HG02588 (cell line): Measurements from ENCODE around the gene NT5DC1.

ENCODE experiments used
- ATAC-seq: cut with Tn5 transposase; IDR thresholded peaks from one replicate; pipeline ENCODE4 v1.9.1; 2021; ENCODE audit warnings: mild to moderate bottlenecking, moderate library complexity; ENCODE audit not compliant: unreplicated experiment

NT5DC1 gene

GRCh38 chr6:116133453-116133852 is 32.8 kb downstream of the NT5DC1 start:
- no peak for ATAC-seq

- no peak for ATAC-seq
Observed at GRCh38 chr6:116136373-116136772, 35.7 kb downstream of the NT5DC1 start.

DNA sequence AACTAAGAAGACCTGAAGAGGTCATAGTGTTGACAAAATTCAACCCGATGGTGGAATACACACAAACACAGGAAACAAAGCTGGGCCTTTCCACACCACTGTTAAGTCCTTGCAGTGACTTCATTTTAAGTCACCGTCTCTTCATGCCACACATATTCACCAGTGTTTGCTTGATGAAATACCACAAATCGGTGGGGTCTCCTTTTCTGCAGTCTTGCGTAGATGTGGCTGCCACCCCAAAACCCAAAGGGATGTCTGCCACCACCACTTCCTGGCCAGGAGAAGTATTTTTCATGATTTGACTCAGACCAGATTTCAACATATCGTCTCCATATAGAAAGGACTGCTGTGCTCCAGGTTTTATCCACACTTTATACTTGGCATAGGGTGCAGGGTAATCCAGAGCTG is 36.3 kb downstream of the NT5DC1 start:
- no peak for ATAC-seq

DNA sequence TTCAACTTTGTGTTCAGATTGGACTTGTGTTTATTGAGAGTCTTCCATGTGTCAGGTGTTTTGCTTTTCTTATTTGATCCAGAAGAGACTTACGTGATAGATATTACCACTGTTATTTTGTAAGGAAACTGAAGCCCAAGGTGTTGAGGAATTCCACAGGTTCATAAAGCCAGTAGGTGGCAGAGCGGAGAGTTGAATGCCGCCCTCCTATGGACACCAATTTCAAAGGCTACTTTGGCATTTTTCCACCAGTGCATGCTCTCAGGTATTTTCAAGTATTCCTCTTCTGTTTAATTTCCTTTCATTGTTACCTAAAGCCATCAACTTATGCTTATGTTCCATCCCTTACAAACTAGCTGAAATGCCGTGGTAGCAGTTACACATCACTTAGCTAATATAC is 39.3 kb downstream of the NT5DC1 start:
- ATAC-seq, result no peak

DNA sequence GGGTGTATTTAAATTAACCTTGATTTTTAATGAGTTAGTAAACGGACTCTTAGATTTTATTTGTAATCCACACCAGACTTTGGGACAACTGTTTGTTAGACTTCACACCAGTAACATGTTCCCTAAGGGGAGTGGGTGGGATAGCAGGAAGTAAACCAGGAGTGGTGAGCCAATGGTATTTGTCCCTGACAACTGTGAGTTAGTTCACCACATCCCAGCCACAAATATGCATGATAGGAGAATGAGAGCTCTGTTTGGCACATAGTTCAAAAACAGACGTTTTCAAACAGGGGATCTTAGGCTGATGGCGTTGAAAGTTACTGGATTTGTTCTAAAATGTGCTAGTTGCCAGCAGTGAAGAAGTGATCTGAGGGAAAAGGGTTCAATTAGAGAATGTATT is 44.0 kb downstream of the NT5DC1 start:
- no peak for ATAC-seq

DNA sequence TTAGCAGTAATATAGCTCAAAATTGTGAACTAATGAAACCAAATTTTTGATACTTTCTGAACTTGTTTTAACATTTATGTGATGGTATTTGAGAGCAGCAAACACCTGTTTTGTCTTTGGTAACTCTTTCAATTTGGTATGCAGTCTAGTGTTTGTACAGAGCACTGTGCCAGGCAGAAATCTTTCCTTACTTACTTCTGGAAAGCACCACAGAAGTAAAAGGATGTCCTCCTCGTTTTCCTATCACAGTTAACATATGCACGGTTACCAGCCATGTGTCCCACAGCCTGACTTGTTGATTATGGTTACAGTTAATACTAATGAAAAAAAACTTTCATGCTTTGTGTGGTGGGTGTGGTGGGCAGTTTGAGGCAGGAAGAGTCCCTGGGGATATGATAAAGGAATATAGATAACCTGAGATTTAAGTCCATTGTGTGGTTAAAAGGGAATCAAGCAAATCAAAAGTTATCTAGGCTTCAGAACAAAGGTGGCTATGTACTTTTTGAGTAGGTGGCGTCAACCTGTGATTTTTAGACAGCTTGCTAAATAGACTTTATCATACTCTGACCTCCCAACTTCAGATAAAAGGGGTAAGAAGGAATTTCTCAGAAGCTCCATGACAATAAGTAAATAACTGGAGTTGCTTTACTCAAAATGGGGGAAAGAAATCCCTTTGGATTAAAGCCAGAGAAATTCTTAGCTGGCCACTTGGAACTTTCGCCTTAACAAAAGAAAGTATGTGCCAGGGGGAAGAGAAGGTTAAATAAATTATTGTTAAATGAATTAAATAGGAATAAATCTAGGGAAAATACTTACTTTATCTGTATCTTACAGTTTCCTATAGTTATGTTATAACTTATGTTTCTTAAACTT is 45.4 kb downstream of the NT5DC1 start:
- no peak for ATAC-seq

GRCh38 chr6:116152620-116153019 is 52.0 kb downstream of the NT5DC1 start:
- ATAC-seq, result no peak

DNA sequence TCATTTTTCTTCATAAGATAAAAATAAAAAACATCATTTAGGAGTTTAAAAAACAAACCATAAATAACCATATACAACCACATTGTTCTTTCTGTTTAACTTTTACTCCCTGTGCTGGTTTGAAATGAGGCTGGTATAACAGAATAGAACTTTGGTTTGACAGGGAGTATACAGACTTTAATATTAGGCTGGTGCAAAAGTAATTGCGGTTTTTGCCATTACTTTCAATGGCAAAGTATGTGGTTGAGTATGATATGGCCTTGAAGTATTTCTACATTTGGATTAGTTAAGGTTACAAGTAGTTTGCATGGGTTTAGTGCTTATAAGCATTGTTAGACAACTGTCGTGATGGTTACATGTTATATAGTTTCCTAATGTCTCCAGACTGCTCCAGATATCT is 54.2 kb downstream of the NT5DC1 start:
- no peak for ATAC-seq

DNA sequence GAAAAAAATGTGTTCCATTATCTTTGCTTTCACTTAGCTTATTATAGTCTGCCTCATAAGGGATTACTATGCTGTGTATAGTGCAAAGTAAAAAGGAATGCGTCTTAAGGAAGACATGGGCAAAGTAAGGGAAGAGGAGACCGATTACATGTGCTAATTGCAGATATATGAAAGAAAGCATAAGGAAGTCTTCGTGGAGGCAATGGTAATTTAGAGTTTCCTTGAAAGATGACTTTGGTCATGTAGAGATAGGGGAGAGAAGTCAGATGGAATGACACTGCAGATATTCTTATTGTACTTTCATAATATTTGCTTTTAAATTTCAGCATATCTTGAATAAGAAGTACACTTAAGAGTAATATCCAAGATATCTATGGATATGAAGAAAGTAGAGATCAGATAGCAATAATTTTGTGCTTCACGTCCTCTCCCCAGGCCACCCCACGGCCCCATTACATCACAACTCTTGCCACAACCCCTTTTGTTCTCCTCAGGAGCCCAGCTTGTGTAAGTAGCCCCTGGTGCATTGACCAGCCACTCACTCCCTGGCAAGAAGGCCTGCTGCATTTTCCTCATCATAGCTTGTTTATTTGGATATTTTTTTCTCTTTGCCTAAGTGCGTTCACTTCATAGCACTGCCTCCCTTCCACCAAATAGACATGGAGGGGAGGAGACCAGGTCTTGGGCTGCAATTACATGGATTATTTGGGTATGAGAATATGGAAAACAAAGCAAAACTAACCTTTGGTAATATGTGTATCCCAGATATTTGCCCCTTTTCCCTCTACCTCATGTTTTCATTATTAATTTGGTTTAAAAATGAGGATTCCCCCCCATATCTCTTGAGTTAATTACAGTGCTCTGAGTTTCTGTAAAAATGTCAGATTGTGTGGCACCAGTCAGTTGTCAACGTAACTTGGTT is 56.0 kb downstream of the NT5DC1 start:
- ATAC-seq, result no peak

DNA sequence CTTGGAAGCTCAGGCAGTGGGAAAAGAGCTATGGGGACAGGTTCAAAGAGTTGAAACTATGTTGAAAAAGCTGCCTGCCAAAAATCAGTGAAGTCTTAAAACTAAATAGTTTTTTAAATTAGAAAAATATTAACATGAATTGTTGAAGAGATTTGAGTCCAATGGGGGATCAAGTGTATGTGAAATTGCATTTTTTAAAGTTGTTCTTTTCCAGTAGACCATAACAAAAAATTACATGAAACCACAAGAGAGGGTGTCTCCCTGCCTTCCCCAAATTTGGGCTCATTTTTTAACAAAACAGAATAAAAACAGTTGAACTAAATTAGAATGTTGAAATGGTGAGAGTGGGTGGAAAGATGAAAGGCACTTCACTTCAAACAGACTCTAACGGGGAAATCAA is 56.7 kb downstream of the NT5DC1 start:
- ATAC-seq, result no peak

GRCh38 chr6:116158641-116159040 is 58.0 kb downstream of the NT5DC1 start:
- ATAC-seq, result no peak

DNA sequence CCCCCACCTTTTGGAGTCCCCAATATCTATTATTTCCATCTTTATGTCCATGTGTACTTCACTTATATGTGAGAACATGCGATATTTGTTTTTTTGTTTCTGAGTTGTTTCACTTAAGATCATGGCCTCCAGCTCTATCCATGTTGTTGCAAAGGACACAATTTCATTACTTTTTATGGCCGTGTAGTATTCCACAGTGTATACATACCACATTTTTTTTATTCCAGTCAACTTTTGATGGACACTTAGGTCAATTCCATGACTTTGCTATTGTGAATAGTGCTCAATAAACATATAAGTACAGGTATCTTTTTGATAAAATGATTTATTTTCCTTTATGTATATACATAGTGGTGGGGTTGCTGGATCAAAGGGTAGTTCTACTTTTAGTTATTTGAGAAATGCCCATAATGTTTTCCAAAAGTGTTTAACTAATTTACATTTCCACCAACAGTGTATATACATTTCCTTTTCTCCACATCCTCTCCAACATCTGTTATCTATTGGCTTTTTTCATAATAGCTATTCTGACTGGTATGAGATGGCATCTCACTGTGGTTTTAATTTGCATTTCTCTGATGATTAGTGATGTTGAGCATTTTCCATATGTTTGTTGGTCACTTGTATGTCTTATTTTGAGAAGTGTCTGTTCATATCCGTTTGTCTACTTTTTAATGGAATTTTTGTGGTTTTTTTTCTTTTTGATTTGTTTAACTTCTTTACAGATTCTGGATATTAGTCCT is 59.3 kb downstream of the NT5DC1 start:
- ATAC-seq, result no peak

DNA sequence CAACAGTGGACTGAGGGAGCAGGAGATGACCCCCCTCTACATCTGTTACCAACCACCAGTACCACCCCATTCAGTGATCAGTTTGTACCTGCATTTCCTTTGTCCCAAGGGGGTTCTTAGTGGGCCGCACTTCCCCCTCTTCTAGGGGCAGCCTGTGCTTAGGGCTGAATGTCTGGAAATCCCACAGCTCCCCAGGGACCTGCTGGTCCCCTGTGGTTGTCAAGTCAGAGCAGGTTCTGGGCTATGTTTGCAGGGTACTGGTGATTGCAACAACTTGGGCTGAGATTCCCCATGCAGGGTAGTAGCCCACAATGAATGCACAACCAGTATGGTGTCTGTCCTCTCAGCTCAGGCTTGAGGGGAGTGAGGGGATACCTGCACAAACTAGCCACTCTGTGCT is 64.9 kb downstream of the NT5DC1 start:
- ATAC-seq, result no peak

GRCh38 chr6:116166369-116166768 is 65.7 kb downstream of the NT5DC1 start:
- no peak for ATAC-seq

GRCh38 chr6:116168148-116168547 is 67.5 kb downstream of the NT5DC1 start:
- no peak for ATAC-seq

- ATAC-seq, result no peak
Observed at GRCh38 chr6:116169880-116170279, 69.2 kb downstream of the NT5DC1 start.

DNA sequence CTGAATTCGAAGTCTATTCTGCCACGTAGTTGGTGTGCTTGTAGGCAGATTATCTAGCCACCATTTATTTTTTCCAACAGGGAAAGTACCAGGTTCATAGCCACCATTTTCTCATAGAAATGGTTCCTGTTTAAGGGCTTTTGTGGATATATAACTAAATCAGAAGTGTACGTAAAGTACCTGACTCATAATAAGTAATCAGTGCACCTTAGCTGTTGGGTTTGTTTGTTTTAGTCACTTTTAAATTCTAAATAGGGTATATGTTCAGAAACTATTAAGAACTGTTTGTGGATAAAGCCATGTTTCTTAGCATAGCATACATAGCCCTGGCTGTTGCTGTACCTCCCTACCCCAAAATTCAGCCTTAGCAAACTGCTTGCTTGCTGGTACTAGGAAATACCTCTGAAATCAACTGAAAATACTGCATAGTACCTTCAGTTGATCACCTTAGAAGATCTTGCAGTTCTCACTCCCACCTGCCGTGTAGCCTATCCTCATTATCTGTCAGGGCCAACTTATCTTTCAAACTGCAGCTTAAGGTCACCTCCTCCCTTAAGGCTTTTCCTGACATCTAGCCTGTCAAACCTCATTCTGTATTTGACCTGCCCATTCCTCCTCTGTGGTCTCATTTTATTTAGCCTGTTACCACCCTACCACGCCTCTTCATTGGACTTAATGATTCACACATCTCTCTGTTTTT is 69.9 kb downstream of the NT5DC1 start:
- ATAC-seq, result no peak

DNA sequence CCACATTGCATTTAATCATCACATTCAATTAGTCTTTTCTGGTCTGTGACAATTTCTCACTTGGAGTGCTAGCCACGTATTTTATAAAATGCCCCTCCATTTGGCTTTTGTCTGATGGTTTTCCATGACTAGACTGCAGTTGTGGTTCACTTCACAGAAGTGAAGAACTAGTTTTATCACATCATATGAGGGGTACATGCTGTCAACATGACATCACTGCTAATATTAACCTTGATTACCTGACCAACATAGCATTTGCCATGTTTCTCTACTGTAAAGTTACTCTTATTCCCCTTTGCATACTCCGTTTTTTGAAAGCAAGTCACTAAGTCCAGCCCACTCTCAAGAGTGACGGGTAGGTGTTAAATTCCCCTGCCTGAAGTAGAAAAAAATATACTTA is 73.3 kb downstream of the NT5DC1 start:
- no peak for ATAC-seq

DNA sequence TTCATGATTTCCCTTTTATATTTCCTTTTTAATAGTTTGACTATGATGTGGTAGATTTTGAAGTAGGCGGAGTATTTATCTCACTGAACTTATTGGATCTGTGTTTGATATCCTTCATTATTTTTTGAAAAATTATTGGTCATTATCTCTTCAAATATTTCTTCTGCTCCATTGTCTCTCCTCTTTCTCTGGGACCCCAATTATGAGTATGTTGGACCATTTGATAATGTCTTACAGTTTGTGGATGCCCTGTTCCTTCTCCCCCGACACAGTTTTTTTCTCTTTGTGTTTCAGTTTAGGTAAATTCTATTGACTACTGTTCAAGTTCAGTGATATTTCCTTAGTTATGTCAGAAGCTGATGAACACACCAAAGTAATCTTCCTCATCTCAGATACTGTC is 74.7 kb downstream of the NT5DC1 start:
- ATAC-seq, result no peak

- no peak for ATAC-seq
Observed at GRCh38 chr6:116176596-116176995, 75.9 kb downstream of the NT5DC1 start.

GRCh38 chr6:116180375-116180774 is 79.7 kb downstream of the NT5DC1 start:
- no peak for ATAC-seq
